ENCODE data around the gene DNAH8.

GRCh38 chr6:38943964-38944363, 228.9 kb downstream of the DNAH8 start:
- TF ChIP-seq CTCF (IDR thresholded peaks at IDR 0.05): peak; percentile 14
- TF ChIP-seq TCF7L2 (IDR thresholded peaks at IDR 0.05; ENCODE audit: low read depth, low read length): no peak
- no peak for TF ChIP-seq SIN3A (IDR thresholded peaks at IDR 0.05; ENCODE audit: borderline replicate concordance, insufficient read depth, low read depth, low read length)
- no peak for TF ChIP-seq POLR2AphosphoS5 (IDR thresholded peaks at IDR 0.05; ENCODE audit: low read depth, low read length)

All from Panc1 (cell line).